CD14-positive monocyte (primary cell): ENCODE data around the gene KDM3B. TPM values are rescaled to one million over a fixed set of nuclear protein-coding genes. Genes with fewer than 3 reads are reported as not detected.

Experiments
- DNase-seq, 3 donors: peaks; one replicate each; pipeline ENCODE4 v3.0.0-alpha.2; 2011 to 2022
- H2AFZ ChIP-seq: 2 replicates; pipeline ENCODE4 v1.6.0; 2012; ENCODE audit warnings: mild to moderate bottlenecking, low read depth, low read length, inconsistent platforms; ENCODE audit not compliant: insufficient read depth, poor library complexity, severe bottlenecking
- H3K27ac ChIP-seq, 2 donors: 1 replicate in 1 of 2; 2 replicates in 1 of 2; pipeline ENCODE4 v1.5.1; 2012 to 2013; ENCODE audit warnings: low read length in 2 of 2, control low read depth in 1 of 2, inconsistent platforms in 1 of 2, low read depth in 1 of 2, mild to moderate bottlenecking in 1 of 2
- H3K27me3 ChIP-seq, 2 donors: one replicate each; pipeline versions ENCODE4 v1.6.0 to v1.6.1; 2011 to 2013; ENCODE audit warnings: low read length in 2 of 2; ENCODE audit not compliant: control insufficient read depth in 2 of 2, insufficient read depth in 2 of 2
- H3K36me3 ChIP-seq, 2 donors: replicated peaks in 1 of 2; 1 replicate in 1 of 2; 2 replicates in 1 of 2; pipeline versions ENCODE4 v1.5.1 to v1.6.1; 2012 to 2013; ENCODE audit warnings: low read length in 2 of 2, control low read depth in 1 of 2, inconsistent platforms in 1 of 2, mild to moderate bottlenecking in 1 of 2; ENCODE audit not compliant: insufficient read depth in 2 of 2, control insufficient read depth in 1 of 2
- H3K4me1 ChIP-seq, 2 donors: 1 replicate in 1 of 2; 2 replicates in 1 of 2; pipeline versions ENCODE4 v1.5.1 to v1.6.1; 2012 to 2013; ENCODE audit warnings: low read length in 2 of 2, control low read depth in 1 of 2, inconsistent platforms in 1 of 2, mild to moderate bottlenecking in 1 of 2, moderate library complexity in 1 of 2; ENCODE audit not compliant: insufficient read depth in 2 of 2, control insufficient read depth in 1 of 2
- H3K4me2 ChIP-seq: replicated peaks from 2 replicates; pipeline ENCODE3; 2012; ENCODE audit warnings: low read length, moderate library complexity, mild to moderate bottlenecking; ENCODE audit not compliant: poor library complexity, severe bottlenecking; ENCODE audit errors: extremely low read depth
- H3K4me3 ChIP-seq, 3 experiments: fragments of 200-600 bp in 1 of 3; sonication (generic) in 1 of 3; replicated peaks in 1 of 3; 1 replicate in 2 of 3; 2 replicates in 1 of 3; pipeline ENCODE4 v1.5.1; 2011 to 2013; ENCODE audit warnings: low read length in 3 of 3, mild to moderate bottlenecking in 3 of 3, control low read depth in 2 of 3, low read depth in 2 of 3, inconsistent platforms in 1 of 3, moderate library complexity in 1 of 3
- H3K79me2 ChIP-seq: 2 replicates; pipeline ENCODE4 v1.6.0; 2012; ENCODE audit warnings: mild to moderate bottlenecking, control low read depth, inconsistent platforms, low read length, moderate library complexity; ENCODE audit not compliant: insufficient read depth
- H3K9ac ChIP-seq: 2 replicates; pipeline ENCODE4 v1.6.0; 2017; ENCODE audit warnings: low read length, mild to moderate bottlenecking; ENCODE audit not compliant: insufficient read depth, poor library complexity, severe bottlenecking
- H3K9me3 ChIP-seq, 2 donors: replicated peaks in 1 of 2; 1 replicate in 1 of 2; 2 replicates in 1 of 2; pipeline versions ENCODE4 v1.5.1 to v1.6.1; 2012 to 2013; ENCODE audit warnings: low read length in 2 of 2, control low read depth in 1 of 2; ENCODE audit not compliant: control insufficient read depth in 1 of 2, insufficient read depth in 1 of 2
- H4K20me1 ChIP-seq: 2 replicates; pipeline ENCODE4 v1.6.0; 2012; ENCODE audit warnings: mild to moderate bottlenecking, low read length, control low read depth, moderate library complexity; ENCODE audit not compliant: insufficient read depth
- H3K27ac Mint-ChIP-seq, 7 donors: one replicate each; pipeline ENCODE4 v1.8.0; 2020; ENCODE audit warnings: mild to moderate bottlenecking in 7 of 7, mixed read lengths in 7 of 7, moderate library complexity in 6 of 7, inconsistent platforms in 2 of 7
- H3K27me3 Mint-ChIP-seq, 3 donors: one replicate each; pipeline ENCODE4 v1.8.0; 2021 to 2022; ENCODE audit warnings: low read depth in 3 of 3, mild to moderate bottlenecking in 3 of 3, mixed read lengths in 3 of 3, moderate library complexity in 3 of 3, inconsistent platforms in 1 of 3
- H3K36me3 Mint-ChIP-seq, 2 donors: one replicate each; pipeline ENCODE4 v1.8.0; 2020; ENCODE audit warnings: mixed read lengths in 2 of 2, inconsistent platforms in 1 of 2, mild to moderate bottlenecking in 1 of 2
- H3K4me1 Mint-ChIP-seq: one replicate; pipeline ENCODE4 v1.8.0; 2020; ENCODE audit warnings: mild to moderate bottlenecking, mixed read lengths
- H3K4me3 Mint-ChIP-seq, 2 donors: one replicate each; pipeline ENCODE4 v1.8.0; 2020; ENCODE audit warnings: mild to moderate bottlenecking in 2 of 2, mixed read lengths in 2 of 2, moderate library complexity in 1 of 2
- H3K9me3 Mint-ChIP-seq, 7 donors: one replicate each; pipeline ENCODE4 v1.8.0; 2020 to 2022; ENCODE audit warnings: mixed read lengths in 7 of 7, mild to moderate bottlenecking in 6 of 7, moderate library complexity in 6 of 7, inconsistent platforms in 2 of 7
- CTCF ChIP-seq: fragments of 200-600 bp; IDR thresholded peaks from one replicate; pipeline ENCODE4 v1.8.0; 2022; ENCODE audit warnings: antibody characterized with exemption, mild to moderate bottlenecking
- WGBS: methylation state at CpG from one replicate; pipeline ENCODE4 v1.1.5; 2013; ENCODE audit warnings: missing lambda C conversion rate; ENCODE audit not compliant: insufficient coverage; 5-methylcytosine and 5-hydroxymethylcytosine counted together
- intact Hi-C, 2 donors: fragments of 100-400 bp; cut with micrococcal nuclease; formaldehyde crosslinking; loops; one replicate each; pipeline versions ENCODE4 v1.15.0 to v1.15.1; 2023
- polyA plus RNA-seq, 3 donors: library from polyadenylated mRNA; depleted of rRNA in 1 of 3; unstranded in 2 of 3; stranded (reverse) in 1 of 3; fragments of 300-500 nt in 2 of 3; fragments of >200 nt in 1 of 3; fragmentation: Illumina TruSeq in 2 of 3; gene quantifications; 1 replicate in 2 of 3; 2 replicates in 1 of 3; pipeline ENCODE4 v1.2.3, GENCODE V29; 2012 to 2021

KDM3B gene
- polyA plus RNA-seq, 3 donors, result 11.7 to 52.1 (median 17.4) TPM

DNA sequence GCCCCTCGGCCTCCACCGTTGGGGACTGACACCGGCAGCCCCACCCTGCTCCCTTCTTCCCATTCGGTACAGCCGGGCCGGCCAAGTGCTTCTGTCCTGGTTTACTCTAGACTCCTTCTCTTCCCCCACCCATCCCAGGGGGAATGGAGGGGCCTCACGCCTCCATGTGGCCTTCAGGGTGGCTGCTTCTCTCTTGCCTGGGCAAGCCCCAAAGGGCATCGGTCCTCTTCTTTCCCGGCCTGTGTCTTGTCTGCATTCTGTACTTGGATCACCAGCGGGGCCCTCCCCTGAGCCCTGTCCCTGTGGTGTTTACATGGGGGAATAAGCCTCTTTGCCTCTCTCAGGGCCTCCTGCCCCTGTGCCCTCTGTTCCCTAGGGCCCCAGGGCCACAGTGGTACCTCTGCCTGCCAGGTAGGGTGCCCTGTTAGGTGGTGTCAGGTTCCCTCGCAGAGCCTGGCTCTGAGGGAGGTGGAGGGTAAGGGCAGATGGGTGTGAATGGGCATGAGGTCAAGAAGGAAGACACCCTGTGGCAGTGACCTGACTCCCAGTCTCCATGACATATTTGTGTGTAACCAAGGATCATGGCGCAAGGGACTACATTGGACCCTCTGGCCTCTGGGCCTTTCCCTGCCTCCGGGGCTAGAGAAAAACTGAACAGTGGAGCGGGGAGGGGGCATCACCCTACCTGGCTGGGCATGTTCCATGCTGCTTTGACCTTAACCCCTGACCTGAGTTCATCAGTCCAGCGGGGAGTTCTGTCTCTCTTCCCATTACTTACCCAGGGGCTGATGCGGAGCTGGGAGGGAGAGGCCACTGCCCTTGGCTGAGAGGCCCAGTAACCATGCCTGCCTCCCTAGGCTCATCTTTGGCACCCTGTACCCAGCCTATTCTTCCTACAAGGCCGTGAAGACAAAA lies 87.9 kb downstream of the KDM3B start:
- H3K27ac Mint-ChIP-seq, result no peak overlapping the region
- H4K20me1 ChIP-seq, result peaks cover 27% of the 10 kb centered on the region
- H2AFZ ChIP-seq, result no peak overlapping the region
- H3K27ac ChIP-seq, result no peak overlapping the region
- no peak for TF ChIP-seq CTCF
- DNase-seq, result no peak
- H3K9me3 Mint-ChIP-seq, result peaks cover 0 to 5% (median 0%) of the 10 kb centered on the region in 7 donors
- no peak overlapping the region for H3K4me3 ChIP-seq
- intact Hi-C loops, result no loop called here
- H3K9ac ChIP-seq, result no peak overlapping the region
- no peaks in the 10 kb centered on the region for H3K79me2 ChIP-seq
- peak overlapping the region in 1 of 2 donors; percentile 9 for H3K4me3 Mint-ChIP-seq
- H3K27me3 ChIP-seq, result peaks cover 0 to 27% of the 10 kb centered on the region in 2 donors
- WGBS, result 97% methylated on average over 11 of the region's 17 CpGs
- H3K4me1 ChIP-seq, result peaks cover 10 to 14% of the 10 kb centered on the region in 2 donors
- no peak overlapping the region for H3K4me2 ChIP-seq
- no peaks in the 10 kb centered on the region for H3K9me3 ChIP-seq
- H3K27me3 Mint-ChIP-seq, result peaks cover 22 to 41% (median 26%) of the 10 kb centered on the region in 3 donors
- peaks cover 29 to 39% of the 10 kb centered on the region in 2 donors for H3K36me3 Mint-ChIP-seq
- peaks cover 17 to 27% of the 10 kb centered on the region in 2 donors for H3K36me3 ChIP-seq
- peaks cover 16% of the 10 kb centered on the region for H3K4me1 Mint-ChIP-seq

DNA sequence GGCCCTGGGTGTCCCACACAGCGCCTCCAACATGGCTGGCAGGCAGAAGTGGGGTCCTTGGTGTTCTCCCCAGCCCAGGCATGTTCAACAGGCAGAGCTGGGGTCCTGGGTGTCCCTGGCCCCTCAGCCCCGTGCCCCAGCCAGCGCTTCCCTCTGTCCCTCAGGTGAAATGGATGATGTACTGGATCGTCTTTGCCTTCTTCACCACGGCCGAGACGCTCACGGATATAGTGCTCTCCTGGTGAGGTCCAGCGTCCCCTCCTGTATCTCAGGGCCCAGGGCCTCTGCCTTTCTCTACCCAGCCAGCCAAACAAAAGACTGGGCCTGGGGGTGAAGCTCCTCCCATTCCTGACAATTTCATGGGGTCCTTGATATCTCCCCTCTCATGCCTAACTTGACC lies 88.7 kb downstream of the KDM3B start:
- H3K9ac ChIP-seq, result no peak overlapping the region
- Mint-ChIP-seq H3K27me3 (peaks cover 22 to 41% (median 26%) of the 10 kb centered on the region in 3 donors), H3K4me3 (no peak overlapping the region), H3K27ac (no peak overlapping the region), H3K4me1 (peaks cover 16% of the 10 kb centered on the region), H3K9me3 (peaks cover 0 to 5% (median 0%) of the 10 kb centered on the region in 7 donors), H3K36me3 (peaks cover 21 to 31% of the 10 kb centered on the region in 2 donors)
- peaks cover 0 to 27% of the 10 kb centered on the region in 2 donors for H3K27me3 ChIP-seq
- WGBS, result 82% methylated on average over 3 of the region's 9 CpGs
- DNase-seq, result no peak
- intact Hi-C loops, result no loop called here
- no peak for TF ChIP-seq CTCF
- no peaks in the 10 kb centered on the region for H3K79me2 ChIP-seq
- H4K20me1 ChIP-seq, result peaks cover 27% of the 10 kb centered on the region
- no peak overlapping the region for H3K27ac ChIP-seq
- no peak overlapping the region for H3K4me3 ChIP-seq
- no peak overlapping the region for H3K4me2 ChIP-seq
- peaks cover 10 to 14% of the 10 kb centered on the region in 2 donors for H3K4me1 ChIP-seq
- peaks cover 9 to 19% of the 10 kb centered on the region in 2 donors for H3K36me3 ChIP-seq
- no peaks in the 10 kb centered on the region for H3K9me3 ChIP-seq
- no peak overlapping the region for H2AFZ ChIP-seq
